ENCODE measurements around the gene CMTM4. TPM values are rescaled to one million over a fixed set of nuclear protein-coding genes. Genes with fewer than 3 reads are reported as not detected.

Gene CMTM4
- total and polyA plus RNA-seq, 2 experiments from 2014 or later: 14.1 to 77.0 TPM

DNA sequence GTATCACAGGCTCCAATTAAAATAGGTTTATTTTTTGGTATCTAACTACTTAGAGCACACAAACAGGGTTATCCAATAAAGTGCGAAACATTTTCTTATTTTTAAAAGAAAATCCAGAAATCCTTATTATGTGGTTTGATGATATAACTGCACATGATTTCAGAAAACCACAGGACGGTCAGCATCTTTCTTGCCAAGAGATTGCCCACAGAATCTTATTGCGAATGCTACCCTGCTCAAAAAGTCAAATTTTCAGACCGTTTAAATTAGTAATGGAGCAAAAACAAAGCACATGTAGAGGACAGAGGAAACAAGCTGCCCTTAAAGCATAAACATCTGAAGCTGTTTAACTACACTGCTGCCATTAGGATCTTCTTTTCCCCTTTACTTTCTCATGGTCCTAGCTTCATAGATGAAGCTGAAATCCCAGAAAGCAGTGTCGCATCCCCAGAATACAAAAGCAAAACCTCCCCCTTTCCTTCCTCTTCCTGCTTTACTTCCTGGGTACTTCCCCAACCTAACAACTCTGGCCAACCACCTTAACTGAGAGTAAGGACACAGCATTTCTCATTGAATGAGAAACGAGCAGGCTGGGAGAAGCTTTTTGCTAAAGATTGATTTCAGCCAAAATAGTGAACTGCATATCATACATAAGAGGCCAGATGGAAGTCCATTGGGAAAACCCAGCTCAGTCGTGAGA is 43.7 kb downstream of the CMTM4 start:
- Mint-ChIP-seq H3K27ac (no peak overlapping the region), H3K4me1 (peaks cover 18% of the 10 kb centered on the region; the same call in 2 of the 3 replicates), H3K9me3 (no peaks in the 10 kb centered on the region), H3K4me3 (no peak overlapping the region), H3K36me3 (ENCODE audit: low read depth) (no peaks in the 10 kb centered on the region), H3K27me3 (ENCODE audit: insufficient read depth, low read depth, poor library complexity) (peaks cover 2% of the 10 kb centered on the region)
- peaks cover 32% of the 10 kb centered on the region for H3K79me2 ChIP-seq (replicated peaks; ENCODE audit: insufficient read depth)
- H3K36me3 ChIP-seq (ENCODE audit: insufficient read depth): no peaks in the 10 kb centered on the region
- no peak overlapping the region for H3K4me2 ChIP-seq
- H3K27me3 ChIP-seq (ENCODE audit: insufficient read depth): no peaks in the 10 kb centered on the region
- no peak overlapping the region for H2AFZ ChIP-seq
- H3K9me2 ChIP-seq (ENCODE audit: insufficient read depth): no peaks in the 10 kb centered on the region
- H3F3A ChIP-seq (replicated peaks; ENCODE audit: low read depth): no peaks in the 10 kb centered on the region
- no peak for DNase-seq (ENCODE audit: low spot score)
- no peak overlapping the region for H3K27ac ChIP-seq (ENCODE audit: low read depth)
- ATAC-seq: no peak
- peaks cover 8% of the 10 kb centered on the region for H3K4me1 ChIP-seq (ENCODE audit: insufficient read depth)
- peaks cover 10% of the 10 kb centered on the region; the same call in 1 of the 2 replicates for H4K20me1 ChIP-seq (replicated peaks; ENCODE audit: insufficient read depth)
- TF ChIP-seq, protein P1, sequence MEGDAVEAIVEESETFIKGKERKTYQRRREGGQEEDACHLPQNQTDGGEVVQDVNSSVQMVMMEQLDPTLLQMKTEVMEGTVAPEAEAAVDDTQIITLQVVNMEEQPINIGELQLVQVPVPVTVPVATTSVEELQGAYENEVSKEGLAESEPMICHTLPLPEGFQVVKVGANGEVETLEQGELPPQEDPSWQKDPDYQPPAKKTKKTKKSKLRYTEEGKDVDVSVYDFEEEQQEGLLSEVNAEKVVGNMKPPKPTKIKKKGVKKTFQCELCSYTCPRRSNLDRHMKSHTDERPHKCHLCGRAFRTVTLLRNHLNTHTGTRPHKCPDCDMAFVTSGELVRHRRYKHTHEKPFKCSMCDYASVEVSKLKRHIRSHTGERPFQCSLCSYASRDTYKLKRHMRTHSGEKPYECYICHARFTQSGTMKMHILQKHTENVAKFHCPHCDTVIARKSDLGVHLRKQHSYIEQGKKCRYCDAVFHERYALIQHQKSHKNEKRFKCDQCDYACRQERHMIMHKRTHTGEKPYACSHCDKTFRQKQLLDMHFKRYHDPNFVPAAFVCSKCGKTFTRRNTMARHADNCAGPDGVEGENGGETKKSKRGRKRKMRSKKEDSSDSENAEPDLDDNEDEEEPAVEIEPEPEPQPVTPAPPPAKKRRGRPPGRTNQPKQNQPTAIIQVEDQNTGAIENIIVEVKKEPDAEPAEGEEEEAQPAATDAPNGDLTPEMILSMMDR (conservative IDR thresholded peaks at IDR 0.05; ENCODE audit: low read depth in 2 of 2): no peak
- TF ChIP-seq CREB1 (CRISPR knock-in tag; IDR thresholded peaks at IDR 0.05; ENCODE audit: low read depth) (no peak), ZNF114 (CRISPR knock-in tag; IDR thresholded peaks at IDR 0.05) (no peak), EZH2phosphoT487 (IDR thresholded peaks at IDR 0.05; ENCODE audit: unreplicated experiment) (no peak), JUNB (IDR thresholded peaks at IDR 0.05; ENCODE audit: unreplicated experiment) (no peak), STAT1 (IDR thresholded peaks at IDR 0.05; ENCODE audit: unreplicated experiment) (no peak), POLR2AphosphoS5 (IDR thresholded peaks at IDR 0.05; ENCODE audit: low read depth) (no peak), ZNF331 (CRISPR knock-in tag; IDR thresholded peaks at IDR 0.05; ENCODE audit: low read depth) (no peak), NANOG (IDR thresholded peaks at IDR 0.05; ENCODE audit: borderline replicate concordance) (no peak), EZH2 (IDR thresholded peaks at IDR 0.05; ENCODE audit: low read depth, unreplicated experiment) (no peak)
- TF ChIP-seq, protein P2, sequence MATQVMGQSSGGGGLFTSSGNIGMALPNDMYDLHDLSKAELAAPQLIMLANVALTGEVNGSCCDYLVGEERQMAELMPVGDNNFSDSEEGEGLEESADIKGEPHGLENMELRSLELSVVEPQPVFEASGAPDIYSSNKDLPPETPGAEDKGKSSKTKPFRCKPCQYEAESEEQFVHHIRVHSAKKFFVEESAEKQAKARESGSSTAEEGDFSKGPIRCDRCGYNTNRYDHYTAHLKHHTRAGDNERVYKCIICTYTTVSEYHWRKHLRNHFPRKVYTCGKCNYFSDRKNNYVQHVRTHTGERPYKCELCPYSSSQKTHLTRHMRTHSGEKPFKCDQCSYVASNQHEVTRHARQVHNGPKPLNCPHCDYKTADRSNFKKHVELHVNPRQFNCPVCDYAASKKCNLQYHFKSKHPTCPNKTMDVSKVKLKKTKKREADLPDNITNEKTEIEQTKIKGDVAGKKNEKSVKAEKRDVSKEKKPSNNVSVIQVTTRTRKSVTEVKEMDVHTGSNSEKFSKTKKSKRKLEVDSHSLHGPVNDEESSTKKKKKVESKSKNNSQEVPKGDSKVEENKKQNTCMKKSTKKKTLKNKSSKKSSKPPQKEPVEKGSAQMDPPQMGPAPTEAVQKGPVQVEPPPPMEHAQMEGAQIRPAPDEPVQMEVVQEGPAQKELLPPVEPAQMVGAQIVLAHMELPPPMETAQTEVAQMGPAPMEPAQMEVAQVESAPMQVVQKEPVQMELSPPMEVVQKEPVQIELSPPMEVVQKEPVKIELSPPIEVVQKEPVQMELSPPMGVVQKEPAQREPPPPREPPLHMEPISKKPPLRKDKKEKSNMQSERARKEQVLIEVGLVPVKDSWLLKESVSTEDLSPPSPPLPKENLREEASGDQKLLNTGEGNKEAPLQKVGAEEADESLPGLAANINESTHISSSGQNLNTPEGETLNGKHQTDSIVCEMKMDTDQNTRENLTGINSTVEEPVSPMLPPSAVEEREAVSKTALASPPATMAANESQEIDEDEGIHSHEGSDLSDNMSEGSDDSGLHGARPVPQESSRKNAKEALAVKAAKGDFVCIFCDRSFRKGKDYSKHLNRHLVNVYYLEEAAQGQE (IDR thresholded peaks at IDR 0.05; ENCODE audit: unreplicated experiment): no peak
- TF ChIP-seq, protein P3, sequence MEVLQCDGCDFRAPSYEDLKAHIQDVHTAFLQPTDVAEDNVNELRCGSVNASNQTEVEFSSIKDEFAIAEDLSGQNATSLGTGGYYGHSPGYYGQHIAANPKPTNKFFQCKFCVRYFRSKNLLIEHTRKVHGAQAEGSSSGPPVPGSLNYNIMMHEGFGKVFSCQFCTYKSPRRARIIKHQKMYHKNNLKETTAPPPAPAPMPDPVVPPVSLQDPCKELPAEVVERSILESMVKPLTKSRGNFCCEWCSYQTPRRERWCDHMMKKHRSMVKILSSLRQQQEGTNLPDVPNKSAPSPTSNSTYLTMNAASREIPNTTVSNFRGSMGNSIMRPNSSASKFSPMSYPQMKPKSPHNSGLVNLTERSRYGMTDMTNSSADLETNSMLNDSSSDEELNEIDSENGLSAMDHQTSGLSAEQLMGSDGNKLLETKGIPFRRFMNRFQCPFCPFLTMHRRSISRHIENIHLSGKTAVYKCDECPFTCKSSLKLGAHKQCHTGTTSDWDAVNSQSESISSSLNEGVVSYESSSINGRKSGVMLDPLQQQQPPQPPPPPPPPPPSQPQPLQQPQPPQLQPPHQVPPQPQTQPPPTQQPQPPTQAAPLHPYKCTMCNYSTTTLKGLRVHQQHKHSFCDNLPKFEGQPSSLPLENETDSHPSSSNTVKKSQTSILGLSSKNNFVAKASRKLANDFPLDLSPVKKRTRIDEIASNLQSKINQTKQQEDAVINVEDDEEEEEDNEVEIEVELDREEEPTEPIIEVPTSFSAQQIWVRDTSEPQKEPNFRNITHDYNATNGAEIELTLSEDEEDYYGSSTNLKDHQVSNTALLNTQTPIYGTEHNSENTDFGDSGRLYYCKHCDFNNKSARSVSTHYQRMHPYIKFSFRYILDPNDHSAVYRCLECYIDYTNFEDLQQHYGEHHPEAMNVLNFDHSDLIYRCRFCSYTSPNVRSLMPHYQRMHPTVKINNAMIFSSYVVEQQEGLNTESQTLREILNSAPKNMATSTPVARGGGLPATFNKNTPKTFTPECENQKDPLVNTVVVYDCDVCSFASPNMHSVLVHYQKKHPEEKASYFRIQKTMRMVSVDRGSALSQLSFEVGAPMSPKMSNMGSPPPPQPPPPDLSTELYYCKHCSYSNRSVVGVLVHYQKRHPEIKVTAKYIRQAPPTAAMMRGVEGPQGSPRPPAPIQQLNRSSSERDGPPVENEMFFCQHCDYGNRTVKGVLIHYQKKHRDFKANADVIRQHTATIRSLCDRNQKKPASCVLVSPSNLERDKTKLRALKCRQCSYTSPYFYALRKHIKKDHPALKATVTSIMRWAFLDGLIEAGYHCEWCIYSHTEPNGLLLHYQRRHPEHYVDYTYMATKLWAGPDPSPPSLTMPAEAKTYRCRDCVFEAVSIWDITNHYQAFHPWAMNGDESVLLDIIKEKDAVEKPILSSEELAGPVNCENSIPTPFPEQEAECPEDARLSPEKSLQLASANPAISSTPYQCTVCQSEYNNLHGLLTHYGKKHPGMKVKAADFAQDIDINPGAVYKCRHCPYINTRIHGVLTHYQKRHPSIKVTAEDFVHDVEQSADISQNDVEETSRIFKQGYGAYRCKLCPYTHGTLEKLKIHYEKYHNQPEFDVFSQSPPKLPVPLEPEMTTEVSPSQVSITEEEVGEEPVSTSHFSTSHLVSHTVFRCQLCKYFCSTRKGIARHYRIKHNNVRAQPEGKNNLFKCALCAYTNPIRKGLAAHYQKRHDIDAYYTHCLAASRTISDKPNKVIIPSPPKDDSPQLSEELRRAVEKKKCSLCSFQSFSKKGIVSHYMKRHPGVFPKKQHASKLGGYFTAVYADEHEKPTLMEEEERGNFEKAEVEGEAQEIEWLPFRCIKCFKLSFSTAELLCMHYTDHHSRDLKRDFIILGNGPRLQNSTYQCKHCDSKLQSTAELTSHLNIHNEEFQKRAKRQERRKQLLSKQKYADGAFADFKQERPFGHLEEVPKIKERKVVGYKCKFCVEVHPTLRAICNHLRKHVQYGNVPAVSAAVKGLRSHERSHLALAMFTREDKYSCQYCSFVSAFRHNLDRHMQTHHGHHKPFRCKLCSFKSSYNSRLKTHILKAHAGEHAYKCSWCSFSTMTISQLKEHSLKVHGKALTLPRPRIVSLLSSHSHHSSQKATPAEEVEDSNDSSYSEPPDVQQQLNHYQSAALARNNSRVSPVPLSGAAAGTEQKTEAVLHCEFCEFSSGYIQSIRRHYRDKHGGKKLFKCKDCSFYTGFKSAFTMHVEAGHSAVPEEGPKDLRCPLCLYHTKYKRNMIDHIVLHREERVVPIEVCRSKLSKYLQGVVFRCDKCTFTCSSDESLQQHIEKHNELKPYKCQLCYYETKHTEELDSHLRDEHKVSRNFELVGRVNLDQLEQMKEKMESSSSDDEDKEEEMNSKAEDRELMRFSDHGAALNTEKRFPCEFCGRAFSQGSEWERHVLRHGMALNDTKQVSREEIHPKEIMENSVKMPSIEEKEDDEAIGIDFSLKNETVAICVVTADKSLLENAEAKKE (CRISPR knock-in tag; IDR thresholded peaks at IDR 0.05): no peak
- TF ChIP-seq, protein P4, sequence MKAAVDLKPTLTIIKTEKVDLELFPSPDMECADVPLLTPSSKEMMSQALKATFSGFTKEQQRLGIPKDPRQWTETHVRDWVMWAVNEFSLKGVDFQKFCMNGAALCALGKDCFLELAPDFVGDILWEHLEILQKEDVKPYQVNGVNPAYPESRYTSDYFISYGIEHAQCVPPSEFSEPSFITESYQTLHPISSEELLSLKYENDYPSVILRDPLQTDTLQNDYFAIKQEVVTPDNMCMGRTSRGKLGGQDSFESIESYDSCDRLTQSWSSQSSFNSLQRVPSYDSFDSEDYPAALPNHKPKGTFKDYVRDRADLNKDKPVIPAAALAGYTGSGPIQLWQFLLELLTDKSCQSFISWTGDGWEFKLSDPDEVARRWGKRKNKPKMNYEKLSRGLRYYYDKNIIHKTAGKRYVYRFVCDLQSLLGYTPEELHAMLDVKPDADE (IDR thresholded peaks at IDR 0.05): no peak
- H3K4me3 ChIP-seq: no peak overlapping the region

All from GM23338 (cell line).